HG03439 (cell line): ENCODE measurements around the gene COL9A2.
"Not testable (repeated sequence)": the region's sequence is repeated elsewhere in the genome, so short reads cannot be mapped to it uniquely, and the experiment has no call there.

Experiments used
- ATAC-seq: cut with Tn5 transposase; IDR thresholded peaks from one replicate; pipeline ENCODE4 v1.9.1; 2021; ENCODE audit warnings: mild to moderate bottlenecking, moderate library complexity; ENCODE audit not compliant: unreplicated experiment

The COL9A2 gene

DNA sequence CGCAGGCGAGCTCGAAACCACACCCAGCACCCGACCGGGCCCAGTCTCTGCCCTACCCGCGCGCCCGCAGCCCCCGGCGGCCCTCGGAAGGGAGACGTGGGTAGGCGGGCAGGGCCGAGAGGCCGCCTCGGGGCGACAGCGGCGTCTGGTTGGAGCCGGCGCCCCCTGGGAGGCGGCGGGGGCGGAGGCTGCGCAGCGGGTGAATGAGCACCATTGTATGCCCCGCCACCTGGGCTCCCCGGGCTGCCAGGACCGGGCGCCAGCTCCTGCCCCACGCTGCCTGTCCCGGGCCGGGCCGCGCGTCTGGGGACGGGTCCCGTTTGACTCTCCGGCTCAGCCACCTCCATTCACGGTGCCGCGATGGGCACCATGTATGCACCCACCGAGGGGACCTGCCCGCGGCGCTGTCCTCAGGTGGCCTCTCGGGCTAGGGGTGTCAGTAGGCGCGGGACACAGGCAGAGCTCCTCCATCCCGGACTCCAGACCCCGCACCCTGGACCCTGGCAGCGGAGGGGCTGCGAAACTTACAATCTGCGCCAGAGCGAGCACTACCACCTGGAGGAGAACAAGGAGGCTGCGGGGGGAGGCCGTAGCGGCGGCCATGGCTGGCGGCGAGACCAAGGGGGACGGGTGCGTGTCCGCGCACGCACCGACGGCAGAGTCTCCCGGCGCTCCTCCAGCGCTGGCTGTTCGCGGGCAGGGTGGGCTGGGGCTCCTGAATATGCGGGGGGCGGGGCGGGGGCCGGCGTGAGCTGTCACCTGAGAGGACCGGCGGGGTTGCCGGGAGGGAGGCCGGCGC is at the start of gene COL9A2:
Gene COL9A2, minus strand, starts transcription at position 692 of the 799 bp plus-strand sequence. Its CDS starts 89 bp downstream, at position 603.
- no peak for ATAC-seq

DNA sequence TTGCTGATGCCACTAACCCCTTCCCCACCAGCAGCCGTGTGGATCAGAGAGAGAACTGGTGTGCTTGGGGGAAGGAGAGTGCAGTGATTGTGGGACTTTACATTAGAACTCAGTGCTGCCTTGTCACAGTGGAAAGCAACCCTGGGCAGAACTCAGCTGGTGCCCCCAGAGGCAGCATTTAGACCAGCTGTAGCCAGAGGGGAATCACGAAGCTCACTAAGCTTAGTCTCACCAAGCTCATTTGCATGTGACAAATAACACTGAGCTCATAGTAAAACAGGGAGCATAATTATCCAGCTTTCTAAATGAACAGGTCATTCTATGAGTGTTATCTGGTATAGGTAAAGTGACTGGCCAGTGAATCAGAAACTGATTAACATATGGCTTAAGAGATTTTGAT is 46.6 kb upstream of the COL9A2 start:
- peak; percentile 97 for ATAC-seq

- ATAC-seq, result no peak
Observed at GRCh38 chr1:40362699-40363098, 45.6 kb upstream of the COL9A2 start.

- ATAC-seq, result no peak
Observed at GRCh38 chr1:40362199-40362598, 45.1 kb upstream of the COL9A2 start.

DNA sequence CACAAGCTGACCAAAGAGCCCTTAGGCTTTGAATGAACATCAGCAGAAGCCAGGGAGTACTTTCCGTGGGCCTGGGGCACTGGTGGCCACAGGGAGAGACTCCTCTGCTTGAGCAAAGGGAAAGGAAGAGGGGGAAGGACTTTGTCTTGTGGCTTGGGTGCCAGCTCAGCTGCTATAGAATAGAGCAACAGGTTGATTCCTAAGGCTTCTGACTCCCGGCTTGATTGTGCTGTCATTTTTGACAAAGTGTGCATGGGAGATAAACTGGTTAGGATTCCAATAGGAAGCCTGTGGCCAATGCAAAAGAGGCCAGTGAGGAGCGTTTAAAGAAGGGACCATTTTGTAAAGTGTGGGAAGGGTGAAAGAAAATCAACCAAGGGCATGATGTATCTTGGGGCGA is 44.6 kb upstream of the COL9A2 start:
- no peak for ATAC-seq

DNA sequence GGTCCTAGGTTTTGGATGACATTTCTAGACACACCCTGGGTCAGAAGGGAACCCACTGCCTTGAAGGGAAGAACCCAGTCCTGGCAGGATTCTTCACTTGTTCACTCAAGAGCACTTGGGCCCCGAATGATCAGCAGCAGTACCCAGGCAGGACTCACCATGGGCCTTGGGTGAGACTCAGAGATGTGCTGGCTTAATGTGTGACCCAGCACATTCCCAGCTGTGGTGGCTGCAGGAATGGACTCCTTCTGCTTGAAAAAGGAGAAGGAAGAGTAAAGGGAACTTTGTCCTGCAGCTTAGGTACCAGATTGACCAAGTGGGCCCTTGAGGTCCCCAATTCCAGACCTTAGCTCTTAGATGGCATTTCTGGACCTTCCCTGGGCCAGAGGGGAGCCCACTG is 44.1 kb upstream of the COL9A2 start:
- ATAC-seq, result no peak

DNA sequence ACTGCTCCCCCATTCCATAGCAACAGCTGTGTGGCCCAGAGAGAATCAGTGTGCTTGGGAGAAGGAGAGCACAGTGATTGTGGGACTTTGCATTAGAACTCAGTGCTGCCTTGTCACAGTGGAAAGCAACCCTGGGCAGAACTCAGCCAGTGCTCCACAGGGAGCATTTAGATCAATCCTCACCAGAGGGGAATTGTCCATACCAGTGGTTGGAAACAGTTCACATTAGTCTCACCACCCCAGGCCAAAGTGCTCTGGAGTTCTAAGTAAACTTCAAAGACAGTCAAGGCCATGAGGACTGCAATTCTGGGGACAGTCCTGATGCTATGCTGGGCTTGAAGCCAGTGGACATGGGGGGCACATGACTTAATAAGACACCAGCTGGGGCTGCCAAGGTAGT is 43.5 kb upstream of the COL9A2 start:
- no peak for ATAC-seq

DNA sequence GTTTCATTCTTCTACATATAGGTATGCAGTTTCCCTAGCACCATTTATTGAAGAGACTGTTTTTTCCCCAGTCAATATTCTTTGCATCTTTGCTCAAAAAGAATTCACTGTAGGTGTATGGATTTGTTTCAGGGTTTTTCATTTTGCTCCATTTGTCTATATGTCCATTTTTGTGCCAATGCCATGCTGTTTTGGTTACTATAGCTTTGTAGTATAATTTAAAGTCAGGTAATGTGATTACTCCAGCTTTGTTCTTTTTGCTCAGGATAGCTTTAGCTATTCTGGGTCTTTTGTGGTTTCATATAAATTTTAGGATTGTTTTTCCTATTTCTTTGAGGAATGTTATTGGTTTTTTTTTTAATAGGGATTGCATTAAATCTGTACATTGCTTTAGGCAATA is 40.5 kb upstream of the COL9A2 start:
- no peak for ATAC-seq

GRCh38 chr1:40353082-40353481 is 36.0 kb upstream of the COL9A2 start:
- no peak for ATAC-seq

- no peak for ATAC-seq
Observed at GRCh38 chr1:40352126-40352525, 35.0 kb upstream of the COL9A2 start.

GRCh38 chr1:40351124-40351523 is 34.0 kb upstream of the COL9A2 start:
- ATAC-seq, result no peak

- no peak for ATAC-seq
Observed at GRCh38 chr1:40350391-40350790, 33.3 kb upstream of the COL9A2 start.

GRCh38 chr1:40344597-40344996 is 27.5 kb upstream of the COL9A2 start:
- no peak for ATAC-seq

GRCh38 chr1:40342381-40342717 is 25.3 kb upstream of the COL9A2 start:
- ATAC-seq, result not testable (repeated sequence)

DNA sequence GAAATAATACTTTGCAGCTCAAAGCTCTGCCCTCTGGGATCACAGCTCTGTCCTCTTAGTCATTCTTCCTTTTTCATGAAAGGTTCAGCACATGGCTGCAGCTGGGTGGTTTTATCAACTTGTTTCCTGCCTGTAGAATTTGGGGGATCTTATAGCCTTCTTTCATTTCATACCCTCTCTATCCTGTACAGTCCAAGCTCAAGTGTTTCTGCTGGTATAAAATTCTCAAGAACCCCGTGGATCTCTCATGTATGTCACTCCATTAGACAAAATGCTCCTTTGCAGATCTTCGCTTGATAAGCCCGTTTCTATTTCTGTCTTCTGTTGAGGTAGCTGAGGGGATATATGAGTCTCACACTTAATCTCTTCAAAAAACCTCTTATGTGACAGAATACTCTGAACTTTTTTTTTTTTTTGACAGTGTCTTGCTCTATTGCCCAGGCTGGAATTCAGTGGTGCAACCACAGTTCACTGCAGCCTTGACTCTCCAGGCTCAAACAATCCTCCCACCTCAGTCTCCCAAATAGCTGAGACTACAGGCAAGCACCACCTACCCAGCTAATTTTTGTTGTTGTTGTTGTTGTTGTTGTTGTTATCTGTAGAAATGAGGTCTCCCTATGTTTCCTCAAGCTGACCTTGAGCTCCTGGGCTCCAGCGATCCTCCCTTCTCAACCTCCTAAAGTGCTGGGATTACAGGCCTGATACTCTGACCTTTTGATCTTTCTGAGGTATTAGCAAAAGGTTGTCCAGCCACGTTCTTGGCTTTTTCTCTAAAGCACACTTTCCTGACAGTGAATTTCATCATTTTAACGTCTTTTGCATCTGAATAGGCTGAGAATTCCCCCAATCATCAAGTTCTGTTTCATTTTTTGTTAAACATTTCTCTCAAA is 24.6 kb upstream of the COL9A2 start:
- no peak for ATAC-seq

- ATAC-seq, result no peak
Observed at GRCh38 chr1:40339420-40340323, 22.6 kb upstream of the COL9A2 start.

- ATAC-seq, result no peak
Observed at GRCh38 chr1:40338745-40339419, 21.8 kb upstream of the COL9A2 start.

DNA sequence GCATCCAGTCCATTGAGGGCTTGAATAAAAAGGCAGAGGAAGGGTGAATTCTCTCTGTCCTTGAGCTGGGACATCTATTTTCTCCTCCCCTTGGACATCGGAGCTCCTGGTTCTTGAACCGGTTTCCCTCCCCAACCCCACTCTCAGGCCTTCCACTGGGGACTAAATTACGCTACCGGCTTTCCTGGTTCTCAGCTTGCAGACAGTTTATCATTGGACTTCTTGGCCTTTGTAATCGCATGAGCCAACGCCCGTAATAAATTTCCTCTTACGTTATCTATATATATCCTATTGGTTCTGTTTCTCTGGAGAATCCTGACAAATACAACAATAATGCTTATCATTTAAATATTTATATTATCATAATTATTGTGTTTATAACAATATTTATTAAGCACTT is 20.4 kb upstream of the COL9A2 start:
- ATAC-seq, result no peak

DNA sequence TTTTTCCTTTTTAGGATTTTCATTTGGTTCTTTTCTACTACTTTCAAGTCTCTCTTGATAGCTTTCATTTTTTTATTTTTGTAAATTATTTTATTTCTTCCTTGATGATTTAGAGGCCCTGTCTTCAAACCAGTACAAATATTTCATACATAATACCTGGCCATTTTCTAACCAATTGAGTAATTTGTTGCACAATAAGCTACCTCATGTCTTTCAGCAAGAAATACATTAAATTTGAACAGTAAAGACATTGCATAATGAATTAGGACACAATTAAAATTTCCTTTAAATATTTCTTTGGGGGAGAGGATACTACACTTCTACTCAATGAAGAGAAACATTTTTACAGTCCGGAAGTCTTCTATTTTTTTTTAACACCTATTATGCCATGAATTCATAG is 15.6 kb upstream of the COL9A2 start:
- no peak for ATAC-seq

DNA sequence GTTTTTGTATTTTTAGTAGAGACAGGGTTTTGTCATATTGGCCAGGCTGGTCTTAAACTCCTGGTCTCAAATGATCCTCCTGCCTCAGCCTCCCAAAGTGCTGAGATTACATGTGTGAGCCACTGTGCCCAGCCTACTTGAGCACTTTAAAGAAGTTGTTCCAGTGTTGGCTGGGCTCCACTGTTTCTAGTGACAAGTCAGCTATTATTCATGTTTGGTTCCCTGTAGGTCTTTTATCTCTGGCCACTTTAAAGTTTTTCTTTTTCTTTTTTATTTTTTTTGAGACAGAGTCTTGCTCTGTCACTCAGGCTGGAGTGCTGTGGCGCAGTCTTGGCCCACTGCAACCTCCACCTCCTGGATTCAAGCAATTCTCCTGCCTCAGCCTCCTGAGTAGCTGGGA is 14.3 kb upstream of the COL9A2 start:
- not testable (repeated sequence) for ATAC-seq
